NCI-H510A (cell line): Measurements from ENCODE around the gene ZDHHC22.
"Not testable (repeated sequence)": the region's sequence is repeated elsewhere in the genome, so short reads cannot be mapped to it uniquely, and the experiment has no call there.

Source experiments
- DNase-seq: peaks from one replicate; lab custom pipeline; 2025; lab: John Stamatoyannopoulos, UW

The ZDHHC22 gene, protein sequence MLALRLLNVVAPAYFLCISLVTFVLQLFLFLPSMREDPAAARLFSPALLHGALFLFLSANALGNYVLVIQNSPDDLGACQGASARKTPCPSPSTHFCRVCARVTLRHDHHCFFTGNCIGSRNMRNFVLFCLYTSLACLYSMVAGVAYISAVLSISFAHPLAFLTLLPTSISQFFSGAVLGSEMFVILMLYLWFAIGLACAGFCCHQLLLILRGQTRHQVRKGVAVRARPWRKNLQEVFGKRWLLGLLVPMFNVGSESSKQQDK

DNA sequence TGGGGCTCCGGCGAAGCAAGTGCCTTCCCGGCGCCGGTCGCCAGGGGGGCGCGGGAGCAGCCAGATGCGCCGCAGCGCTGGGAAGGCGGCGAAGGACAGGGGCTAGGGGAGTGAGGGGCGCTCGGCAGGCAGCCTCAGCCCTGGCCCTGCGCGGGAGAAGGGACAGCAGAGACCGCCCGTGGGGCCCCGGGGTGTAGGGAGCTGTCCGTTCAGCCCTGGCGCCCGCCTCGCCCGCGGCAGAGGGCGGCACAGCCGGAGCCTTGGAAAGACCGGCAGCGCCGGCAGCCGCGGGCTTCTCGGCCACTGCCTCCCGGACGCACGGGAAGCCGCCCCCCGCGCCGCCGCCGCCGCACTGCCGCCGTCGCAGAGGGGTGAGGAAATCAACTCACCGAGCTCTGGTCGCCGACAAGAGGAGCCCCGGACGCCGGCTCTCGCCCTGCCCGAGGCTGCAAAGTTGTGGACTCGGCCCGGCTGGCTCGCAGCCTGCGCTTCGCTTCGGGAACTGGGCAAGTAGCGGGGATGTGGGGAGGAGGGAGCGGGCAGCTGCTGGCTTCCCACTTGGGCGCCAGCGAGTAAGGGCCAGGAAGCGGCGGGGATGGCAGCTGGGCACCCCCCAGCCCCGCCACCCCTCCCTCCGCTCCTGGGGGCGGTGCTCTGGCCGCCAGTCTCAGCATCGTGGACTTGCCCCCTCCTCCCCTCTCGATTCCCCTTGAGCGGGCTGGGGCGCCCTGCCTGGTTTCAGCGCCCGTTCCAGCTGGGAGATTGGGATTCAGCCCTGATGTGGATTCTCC is at the start of gene ZDHHC22:
Gene ZDHHC22, minus strand, starts transcription at position 578 of the 791 bp plus-strand sequence. CDS start 2,053 bp downstream, outside the sequence.
- DNase-seq, result peak; percentile 67

DNA sequence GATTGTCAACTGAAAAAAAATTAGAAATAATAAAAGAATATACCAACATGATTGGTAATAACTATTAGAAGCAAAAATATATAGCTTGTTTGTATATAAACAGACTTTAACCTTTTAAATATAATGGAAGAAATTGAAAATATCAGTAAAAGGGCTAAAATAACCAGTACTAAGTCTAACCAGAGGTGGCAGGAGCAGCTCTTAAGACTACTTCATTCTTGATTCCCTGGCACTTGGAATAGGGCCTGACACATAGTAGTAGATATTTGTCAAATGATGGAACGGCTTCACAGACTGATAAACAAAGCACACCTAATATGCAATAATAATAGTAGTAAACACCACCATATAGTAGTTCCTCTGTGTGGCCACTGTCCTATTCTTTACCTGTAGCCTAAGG is 49.4 kb upstream of the ZDHHC22 start:
- no peak for DNase-seq

DNA sequence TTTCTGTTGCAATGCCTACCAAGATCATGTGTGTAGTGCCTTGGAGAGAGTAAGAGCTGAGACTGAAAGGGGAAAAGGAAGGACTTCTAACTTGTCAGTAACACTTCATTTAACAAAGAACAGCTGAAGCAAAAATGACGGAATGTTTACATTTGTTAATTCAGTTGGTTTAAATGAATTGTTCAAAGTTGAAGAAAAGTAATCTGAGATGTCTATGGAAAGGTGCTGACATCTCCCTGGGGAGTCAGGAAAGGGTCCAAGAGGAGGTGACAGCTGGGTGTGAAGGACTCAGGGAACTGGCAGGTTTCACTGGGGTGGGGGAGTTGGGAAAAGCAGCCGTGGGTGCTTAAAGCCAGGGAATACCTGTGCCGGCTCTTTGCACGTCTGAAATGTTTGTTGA is 47.9 kb upstream of the ZDHHC22 start:
- DNase-seq, result no peak

DNA sequence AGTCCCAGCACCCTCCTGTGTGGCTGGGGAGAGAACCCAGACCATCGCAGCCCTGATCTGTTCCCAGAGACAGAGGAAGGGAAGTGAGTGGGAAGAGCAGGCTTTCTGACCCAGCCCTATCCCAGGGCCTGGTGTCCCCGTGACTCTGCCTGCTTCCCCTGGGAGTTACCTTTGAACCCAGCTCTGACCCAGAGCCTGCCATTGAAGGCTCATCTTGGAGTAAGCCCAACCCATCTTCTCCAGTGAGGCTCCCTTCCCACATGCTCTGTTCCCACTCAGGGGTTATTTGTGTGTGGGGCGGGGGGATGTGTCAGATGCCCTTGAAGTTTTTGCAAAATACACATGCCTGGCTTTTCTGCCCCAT is 46.0 kb upstream of the ZDHHC22 start:
- DNase-seq, result no peak

DNA sequence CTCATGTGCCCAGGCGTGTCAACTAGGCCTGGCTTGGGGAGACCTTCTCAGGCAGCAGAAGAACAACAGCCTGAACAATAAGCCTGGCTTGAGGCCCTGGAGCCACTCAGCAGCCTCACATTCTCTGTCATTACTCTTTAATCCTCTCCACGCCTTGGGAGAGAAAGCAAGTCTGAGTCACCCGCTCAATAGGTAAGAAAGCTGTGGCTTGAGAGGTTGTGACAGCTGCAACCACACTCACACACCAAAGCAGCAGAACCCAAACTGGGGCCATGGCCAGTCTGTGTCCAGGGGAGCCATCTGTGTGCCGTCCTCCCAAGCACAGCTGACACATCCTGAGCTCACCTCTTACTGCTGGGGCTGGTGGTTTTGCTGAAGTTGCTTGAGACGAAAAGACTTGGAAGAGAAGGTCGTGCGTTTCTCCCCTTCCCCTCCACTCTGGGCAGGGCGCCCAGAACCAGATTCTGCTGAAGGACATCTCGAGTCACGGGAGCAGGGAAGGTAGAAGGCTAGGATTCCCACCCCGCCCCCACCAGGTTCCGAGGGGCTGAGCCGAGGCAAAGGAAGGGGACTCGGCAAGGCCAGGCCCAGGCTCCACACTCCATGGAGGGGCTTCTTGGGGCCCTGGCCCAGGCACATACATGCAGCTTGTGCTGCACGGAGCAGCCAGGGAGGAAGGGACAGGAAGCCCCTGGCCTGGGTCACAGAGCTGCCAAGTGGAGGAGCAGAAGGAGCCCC is 45.5 kb upstream of the ZDHHC22 start:
- DNase-seq, result no peak

DNA sequence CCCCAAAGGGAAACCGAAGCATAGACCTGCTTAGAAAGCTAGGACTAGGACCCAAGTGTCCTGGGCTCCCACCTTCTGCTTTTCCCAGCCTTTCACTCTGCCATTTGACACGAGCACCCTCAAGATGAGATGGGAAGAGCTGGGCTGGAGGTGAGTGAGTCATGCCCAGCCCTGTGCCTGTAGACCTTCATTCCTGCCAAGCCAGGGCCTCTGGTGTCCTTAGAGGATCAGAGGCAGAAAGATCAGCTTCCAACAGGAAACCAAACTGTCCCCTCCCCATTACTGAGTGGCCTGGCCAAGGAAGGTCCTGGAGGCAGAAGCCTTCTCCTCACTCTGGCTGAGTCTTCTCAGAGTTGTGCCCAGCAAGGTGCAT is 43.5 kb upstream of the ZDHHC22 start:
- no peak for DNase-seq

DNA sequence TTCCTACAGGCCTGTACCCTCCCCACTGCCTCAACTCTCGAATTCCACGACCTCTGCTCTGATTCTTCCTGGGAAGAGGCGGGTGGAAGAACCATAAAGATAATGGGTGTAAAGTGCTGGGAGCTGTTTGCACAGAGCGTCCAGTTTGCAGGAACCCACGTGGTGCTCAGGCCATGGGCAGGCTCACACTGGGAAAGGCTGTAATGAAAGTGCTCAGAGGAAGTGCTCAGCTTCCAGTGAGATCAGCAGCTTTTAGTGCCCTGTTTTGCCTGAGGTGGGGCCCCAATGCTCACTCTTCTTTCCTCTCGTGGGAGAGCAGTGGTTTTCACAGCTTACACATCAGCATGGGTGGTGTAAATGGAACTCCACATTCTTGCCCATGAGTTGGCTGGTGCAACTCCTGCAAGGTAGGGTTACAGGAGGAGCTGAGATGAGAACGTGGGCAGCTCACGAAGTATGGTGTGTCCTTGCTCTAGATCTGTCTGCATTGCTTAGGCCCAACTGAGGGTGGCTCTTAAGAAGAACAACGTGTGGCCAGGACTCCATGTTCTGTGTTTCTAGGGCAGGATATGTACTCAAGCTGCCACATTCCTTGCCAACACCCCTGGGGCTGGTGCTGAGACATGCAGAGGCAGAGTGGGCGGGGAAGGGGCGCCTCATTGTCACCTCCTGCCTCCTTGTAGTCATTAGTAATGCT is 43.0 kb upstream of the ZDHHC22 start:
- DNase-seq, result no peak

DNA sequence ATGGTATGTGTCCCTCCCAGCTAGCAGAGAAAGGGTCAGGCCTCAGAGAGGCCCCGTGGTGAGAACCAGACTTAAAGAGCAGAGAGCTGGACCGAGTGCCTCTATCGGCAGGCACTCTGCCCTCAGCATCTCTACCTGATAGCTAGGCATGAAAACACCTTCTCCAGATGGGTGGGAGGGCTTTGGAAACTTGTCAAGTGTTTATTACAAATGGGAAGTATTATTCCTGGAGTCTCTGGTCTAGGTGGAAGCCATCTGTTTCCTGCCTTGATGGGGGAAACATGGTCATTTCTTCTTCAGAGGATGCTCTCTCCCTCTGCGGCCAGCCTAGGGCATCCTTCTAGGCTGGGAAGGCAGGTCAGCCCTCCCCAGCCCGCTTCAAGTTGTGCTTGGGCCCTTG is 42.3 kb upstream of the ZDHHC22 start:
- DNase-seq, result no peak

DNA sequence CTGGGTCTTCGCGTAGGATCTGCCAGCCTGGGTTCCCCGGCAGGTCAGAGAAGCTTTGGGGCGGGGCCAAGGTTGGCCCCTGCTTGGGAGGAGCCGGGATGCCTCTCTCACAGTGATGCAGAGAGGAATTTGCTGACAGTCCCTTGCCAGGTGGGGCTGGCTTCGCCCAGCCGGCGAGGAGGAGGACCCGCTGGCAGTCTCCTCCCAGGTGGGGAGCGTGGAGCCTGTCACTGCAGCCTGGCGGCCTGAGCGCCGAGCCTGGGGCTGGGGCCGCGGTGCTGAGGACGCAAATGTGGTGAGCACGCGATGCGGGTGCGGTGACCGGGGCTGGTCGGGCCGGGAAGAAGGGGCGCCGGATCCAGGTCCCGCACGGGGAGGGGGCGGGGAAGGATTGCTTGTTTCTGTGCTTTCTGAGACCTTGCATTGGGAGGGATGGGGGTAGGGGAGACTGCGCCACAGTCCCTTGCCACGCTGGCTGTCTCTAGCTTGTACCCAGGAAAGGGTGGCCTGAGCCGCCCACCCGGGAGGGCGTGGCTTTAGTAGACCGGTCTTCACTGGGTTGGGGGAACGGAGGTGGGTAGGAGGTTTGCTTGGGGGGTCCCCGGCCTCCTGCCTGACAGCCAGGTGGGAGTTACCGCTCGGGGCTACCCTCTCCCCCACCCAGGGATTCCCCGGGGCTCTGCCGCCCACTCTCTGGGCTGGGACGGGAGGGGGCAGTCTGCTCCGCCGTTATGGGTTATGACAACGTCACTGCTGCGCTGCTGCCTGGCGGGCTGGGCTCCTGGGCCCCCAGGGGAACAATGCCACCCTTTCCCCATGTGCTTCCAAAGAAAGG is 40.2 kb upstream of the ZDHHC22 start, which contains the start of gene TMEM63C:
Gene TMEM63C, plus strand, starts transcription at position 196 of the 835 bp plus-strand sequence. CDS start 37,016 bp downstream, outside the sequence.
- peak; percentile 91 for DNase-seq

DNA sequence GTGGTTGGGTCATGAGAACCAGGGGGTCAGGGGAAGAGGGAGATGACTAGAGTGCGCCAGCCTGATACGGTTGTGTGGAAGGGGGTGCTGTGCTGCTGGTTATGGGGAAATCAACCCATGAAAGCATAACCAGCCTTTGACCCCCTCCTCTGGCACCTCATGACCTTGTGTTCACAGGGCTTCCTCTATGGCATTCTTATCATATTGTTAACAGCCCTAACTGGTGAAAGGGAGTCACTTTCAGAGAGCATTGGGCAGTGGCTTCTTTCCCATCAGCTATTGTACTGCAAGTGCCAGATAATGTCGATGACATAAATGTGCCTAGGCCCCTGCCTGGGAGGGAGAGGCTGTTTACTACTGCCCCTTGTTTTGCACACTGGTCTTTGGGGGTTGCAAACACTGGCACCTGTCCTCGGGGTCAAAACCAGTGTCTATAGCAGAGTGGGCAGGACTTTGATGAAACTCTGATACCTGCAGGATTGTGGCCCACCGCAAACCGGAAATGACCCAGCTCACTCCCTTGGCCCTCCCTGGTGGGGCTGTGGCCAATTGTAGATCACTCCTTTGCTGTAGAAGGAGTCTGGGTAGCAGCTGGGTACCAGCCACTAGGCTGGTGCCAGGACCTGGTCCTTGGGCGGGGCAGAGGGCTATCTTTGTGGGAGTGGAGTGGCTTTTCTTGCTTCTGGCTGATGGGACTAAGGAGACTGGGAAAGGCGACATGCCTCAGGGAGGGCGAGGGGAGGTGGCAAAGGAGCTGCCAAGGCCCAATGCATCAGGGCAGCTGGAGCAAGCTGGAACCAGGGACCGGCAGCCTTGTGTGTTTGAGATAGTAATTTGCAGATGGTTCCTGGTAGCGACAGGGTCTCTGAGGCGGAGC is 39.4 kb upstream of the ZDHHC22 start:
- no peak for DNase-seq

DNA sequence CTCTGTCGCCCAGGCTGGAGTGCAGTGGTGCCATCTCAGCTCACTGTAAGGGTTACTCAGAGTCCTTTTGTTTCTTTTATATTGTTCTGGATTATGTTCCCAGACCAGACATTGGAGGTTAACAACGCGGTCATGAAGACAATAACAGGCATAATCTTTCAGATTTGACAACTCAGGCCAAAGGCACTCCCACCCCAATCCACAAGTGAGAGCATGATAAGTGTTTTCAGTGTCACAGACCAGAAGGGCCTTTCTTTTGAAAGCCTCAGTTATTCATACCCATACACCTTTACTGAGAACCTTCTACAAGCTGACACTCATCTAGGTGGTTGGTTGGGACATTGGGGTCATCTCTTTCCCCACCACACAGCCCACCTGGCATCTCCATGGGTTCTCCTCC is 37.1 kb upstream of the ZDHHC22 start:
- no peak for DNase-seq

DNA sequence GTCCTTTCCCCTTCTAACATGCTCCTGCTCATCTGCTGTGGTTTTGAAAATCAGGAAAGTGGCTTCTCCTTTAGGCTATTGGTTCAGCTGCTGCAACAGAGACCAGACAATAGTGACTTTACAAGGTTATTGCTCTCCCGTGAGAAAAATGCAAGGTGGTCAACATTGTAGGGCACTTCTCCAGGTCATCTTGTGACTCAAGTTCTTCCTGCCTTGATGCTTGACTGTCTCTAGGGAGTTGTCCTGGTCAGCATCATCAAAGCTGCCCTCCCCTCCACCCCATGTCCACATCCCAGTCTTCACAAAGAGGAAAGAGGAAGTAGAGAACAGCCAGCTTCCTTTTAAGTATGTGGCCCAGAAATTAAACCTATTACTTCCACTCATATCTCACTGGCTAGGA is 36.1 kb upstream of the ZDHHC22 start:
- no peak for DNase-seq

DNA sequence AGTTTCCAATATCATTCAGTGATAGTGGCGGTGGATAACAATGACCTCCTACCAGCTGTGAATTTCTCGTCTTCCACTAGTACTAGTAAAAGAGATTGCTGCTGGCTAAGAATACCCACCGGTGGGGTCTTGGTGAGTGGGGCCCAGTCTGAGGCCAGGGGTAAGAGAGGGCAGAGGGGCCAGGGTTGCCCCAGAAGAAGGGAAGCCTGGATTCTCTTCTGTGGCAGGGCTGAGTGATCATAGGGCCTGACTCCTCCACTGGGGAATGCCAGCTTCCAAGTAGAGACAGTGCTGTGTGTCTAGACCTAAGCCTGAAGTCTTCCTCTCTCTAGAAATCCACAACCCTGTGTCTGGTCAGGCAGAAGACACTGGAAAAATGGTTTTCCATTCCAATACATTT is 34.3 kb upstream of the ZDHHC22 start:
- DNase-seq, result no peak

DNA sequence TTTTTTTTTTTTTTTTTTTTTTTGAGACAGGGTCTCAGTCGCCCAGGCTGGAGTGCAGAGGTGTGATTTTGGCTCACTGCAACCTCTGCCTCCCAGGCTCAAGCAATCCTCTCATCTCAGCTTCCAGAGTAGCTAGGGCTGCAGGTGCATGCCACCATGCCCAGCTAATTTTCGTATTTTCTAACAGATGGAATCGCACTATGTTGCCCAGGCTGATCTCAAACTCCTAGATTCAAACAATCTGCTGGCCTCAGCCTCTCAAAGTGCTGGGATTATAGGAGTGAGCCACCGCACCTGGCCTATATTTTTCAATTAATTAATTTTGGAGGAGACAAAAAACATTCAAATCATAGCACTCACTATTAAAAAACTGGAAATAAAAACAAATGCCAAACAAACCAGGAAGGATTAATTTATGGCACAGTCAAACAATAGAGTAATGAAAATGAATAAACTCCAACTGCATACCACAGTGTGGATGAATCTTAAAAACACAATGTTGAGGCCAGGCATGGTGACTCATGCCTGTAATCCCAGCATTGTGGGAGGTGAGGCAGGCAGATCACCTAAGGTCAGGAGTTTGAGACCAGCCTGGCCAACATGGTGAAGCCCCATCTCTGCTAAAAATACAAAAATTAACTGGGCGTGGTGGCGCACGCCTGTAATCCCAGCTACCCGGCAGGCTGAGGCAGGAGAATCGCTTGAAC is 32.5 kb upstream of the ZDHHC22 start:
- DNase-seq, result not testable (repeated sequence)

DNA sequence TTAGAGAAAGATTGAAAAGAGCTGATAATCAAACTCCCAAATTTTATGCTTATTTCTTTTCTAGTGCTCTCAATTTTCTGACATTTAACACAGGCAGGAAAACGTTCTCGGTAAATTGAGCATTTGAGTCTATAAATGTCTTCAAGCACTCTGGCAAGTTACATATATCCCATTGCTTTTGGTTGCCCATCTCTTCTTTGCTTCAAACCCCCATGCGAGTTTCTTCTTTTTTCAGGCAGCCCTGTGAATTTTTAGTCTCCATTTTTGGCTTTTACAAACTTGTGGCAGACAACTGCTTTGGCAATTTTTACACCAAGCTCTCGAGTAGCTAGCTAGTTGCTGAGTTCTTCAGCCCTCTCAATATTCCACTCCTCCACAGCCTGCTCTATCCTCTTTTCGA is 31.3 kb upstream of the ZDHHC22 start:
- DNase-seq, result no peak

DNA sequence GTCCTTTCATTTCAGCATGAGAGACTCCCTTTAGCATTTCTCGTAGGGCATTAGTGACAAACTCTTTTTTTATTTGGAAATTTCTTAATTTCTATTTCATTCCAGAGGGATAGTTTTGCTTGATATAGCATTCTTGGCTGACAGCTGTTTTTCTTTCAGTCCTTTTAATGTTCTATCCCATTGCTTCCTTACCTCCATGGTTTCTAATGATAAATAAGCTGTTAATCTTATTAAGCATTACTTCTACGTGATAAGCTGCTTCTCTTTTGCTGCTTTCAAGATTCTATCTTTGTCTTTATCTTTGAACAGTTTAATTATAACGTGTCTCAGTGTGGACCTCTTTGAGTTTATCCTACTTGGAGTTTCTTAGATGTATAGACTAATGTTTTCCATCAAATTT is 28.5 kb upstream of the ZDHHC22 start:
- no peak for DNase-seq

DNA sequence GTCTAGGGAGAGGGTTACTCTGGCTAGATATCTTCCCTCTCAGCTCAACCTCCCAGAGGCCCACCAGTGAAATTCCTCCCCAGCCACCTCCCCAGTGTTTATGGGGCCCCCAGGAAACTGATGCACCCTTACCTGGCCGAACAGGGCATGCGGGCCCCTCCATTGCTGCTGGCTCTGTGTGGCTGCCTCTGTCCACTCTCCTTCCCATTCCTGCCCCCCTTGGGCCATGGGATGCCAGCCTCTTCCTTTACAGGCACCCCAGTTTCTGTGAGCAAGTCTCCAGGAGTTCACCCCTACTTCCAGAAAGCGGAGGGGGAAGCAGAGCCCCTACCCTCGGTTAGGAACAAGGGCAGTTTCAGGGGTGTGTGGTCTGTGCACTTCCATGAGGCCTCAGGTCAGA is 19.4 kb upstream of the ZDHHC22 start:
- DNase-seq, result no peak

DNA sequence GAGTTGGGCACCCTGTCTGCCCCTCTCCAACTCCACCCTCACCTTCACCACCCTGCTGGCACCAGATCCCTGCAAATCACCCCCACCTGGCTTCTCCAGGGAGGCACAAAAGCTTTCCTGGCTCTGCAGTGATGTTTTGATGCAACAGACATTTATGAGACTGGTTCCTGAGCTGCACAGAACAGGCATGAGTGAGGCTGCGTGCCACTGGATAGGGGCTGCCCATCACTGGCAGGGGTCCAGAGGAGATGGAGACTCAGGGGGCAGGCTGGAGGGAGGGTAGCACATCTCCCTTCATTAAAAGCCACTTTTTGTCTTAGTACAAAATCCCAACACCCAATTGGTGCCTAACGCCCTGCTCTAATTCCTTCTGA is 17.3 kb upstream of the ZDHHC22 start:
- no peak for DNase-seq

DNA sequence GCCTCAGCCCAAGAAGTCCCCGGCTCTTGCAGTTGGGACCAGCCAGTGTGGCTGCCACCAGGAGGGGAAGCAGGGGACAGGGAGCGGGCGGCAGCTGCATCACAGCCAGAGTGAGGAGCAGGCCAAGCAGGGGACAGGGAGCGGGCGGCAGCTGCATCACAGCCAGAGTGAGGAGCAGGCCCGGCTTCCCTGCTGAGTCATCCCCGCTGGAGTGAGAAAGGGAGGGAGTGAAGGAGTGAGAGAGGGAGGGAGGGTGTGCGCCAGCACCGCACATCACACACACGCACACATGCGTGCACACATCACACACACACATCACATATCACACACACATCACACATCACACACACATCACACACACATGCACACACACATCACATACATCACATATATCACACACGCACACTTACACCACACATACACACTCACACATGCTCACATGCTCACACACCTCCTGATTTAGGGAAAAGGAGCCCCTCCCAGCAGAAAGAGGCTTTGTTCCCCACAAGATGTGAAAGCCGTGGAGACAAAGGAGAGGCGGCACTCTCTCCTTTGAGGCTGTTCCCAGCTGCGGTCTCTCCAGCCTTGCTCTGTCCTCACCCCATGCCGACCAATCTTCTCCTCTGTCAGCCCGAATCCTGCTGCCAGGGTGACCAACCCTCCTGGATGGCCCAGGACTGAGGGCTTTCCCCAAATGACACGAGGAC is 16.7 kb upstream of the ZDHHC22 start:
- peak; percentile 77 for DNase-seq
